ENCODE results near the gene MMD2.

DNA sequence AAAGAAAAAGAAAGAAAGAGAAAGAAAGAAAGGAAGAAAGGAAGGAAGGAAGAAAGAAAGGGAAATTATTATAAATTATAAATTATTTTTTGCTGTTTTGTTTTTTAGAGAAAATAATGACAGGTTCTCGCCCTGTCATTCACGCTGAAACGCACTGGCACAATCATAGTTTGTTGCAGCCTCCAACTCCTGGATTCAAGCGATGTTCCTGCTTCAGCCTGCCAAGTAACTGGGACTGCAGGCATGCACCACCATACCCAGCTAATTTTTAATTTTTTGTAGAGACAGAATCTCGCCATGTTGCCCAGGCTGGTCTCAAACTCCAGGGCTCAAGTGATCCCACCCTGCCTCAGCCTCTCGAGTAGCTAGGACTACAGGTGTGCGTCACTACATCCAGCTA lies 21.6 kb downstream of the MMD2 start:
- TF ChIP-seq MYC (IDR thresholded peaks at IDR 0.05; ENCODE audit: borderline replicate concordance, low read length) (no peak), RFX5 (IDR thresholded peaks at IDR 0.05) (no peak)
- TF ChIP-seq, protein P1, sequence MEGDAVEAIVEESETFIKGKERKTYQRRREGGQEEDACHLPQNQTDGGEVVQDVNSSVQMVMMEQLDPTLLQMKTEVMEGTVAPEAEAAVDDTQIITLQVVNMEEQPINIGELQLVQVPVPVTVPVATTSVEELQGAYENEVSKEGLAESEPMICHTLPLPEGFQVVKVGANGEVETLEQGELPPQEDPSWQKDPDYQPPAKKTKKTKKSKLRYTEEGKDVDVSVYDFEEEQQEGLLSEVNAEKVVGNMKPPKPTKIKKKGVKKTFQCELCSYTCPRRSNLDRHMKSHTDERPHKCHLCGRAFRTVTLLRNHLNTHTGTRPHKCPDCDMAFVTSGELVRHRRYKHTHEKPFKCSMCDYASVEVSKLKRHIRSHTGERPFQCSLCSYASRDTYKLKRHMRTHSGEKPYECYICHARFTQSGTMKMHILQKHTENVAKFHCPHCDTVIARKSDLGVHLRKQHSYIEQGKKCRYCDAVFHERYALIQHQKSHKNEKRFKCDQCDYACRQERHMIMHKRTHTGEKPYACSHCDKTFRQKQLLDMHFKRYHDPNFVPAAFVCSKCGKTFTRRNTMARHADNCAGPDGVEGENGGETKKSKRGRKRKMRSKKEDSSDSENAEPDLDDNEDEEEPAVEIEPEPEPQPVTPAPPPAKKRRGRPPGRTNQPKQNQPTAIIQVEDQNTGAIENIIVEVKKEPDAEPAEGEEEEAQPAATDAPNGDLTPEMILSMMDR (IDR thresholded peaks at IDR 0.05) = no peak
- TF ChIP-seq, protein P2, sequence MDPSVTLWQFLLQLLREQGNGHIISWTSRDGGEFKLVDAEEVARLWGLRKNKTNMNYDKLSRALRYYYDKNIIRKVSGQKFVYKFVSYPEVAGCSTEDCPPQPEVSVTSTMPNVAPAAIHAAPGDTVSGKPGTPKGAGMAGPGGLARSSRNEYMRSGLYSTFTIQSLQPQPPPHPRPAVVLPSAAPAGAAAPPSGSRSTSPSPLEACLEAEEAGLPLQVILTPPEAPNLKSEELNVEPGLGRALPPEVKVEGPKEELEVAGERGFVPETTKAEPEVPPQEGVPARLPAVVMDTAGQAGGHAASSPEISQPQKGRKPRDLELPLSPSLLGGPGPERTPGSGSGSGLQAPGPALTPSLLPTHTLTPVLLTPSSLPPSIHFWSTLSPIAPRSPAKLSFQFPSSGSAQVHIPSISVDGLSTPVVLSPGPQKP (IDR thresholded peaks at IDR 0.05; ENCODE audit: low read depth, low read length) = no peak

Measured in A549 (cell line).